Subcutaneous preadipocyte (primary cell): ENCODE measurements around the gene PTCSC3. TPM values are rescaled to one million over a fixed set of nuclear protein-coding genes. Genes with fewer than 3 reads are reported as not detected.

Experiments
- total RNA-seq: library from RNA; depleted of rRNA; stranded (reverse); fragments of >200 nt; gene quantifications from 2 replicates; pipeline ENCODE4 v1.2.3, GENCODE V29; 2012

The PTCSC3 gene
- total RNA-seq = not detected in 2 replicates

GRCh38 chr14:36176524-36176923 lies at the start of gene PTCSC3:
PTCSC3 (minus strand) TSS chr14:36176722.

Other genes starting within 250 kb of the PTCSC3 start
- 11.3 and 11.4 TPM in 2 replicates for gene MBIP, start 143.9 kb upstream of the PTCSC3 start, total RNA-seq